NT2/D1 (cell line): ENCODE measurements around the gene METRN.

Source experiments
- DNase-seq: peaks from one replicate; pipeline ENCODE4 v3.0.0-alpha.2; 2011; ENCODE audit warnings: low read depth, low spot score
- H3K27me3 ChIP-seq: 2 replicates; pipeline ENCODE4 v1.6.0; 2011; ENCODE audit warnings: mild to moderate bottlenecking; ENCODE audit not compliant: insufficient read length, insufficient read depth
- H3K36me3 ChIP-seq: 2 replicates; pipeline ENCODE4 v1.6.1; 2011; ENCODE audit warnings: mild to moderate bottlenecking, low read length, mixed read lengths; ENCODE audit not compliant: insufficient read depth, insufficient read length
- H3K4me1 ChIP-seq: 2 replicates; pipeline ENCODE4 v1.5.1; 2011; ENCODE audit not compliant: insufficient read depth, insufficient read length
- H3K4me3 ChIP-seq: 2 replicates; pipeline ENCODE4 v1.5.1; 2011; ENCODE audit warnings: low read depth; ENCODE audit not compliant: insufficient read length
- H3K9ac ChIP-seq: 2 replicates; pipeline ENCODE4 v1.6.0; 2011; ENCODE audit warnings: low read depth; ENCODE audit not compliant: insufficient read length
- H3K9me3 ChIP-seq: 2 replicates; pipeline ENCODE4 v1.5.1; 2011; ENCODE audit warnings: mild to moderate bottlenecking, low read length; ENCODE audit not compliant: insufficient read depth
- SUZ12 ChIP-seq: IDR thresholded peaks from 2 replicates; pipeline ENCODE4 v1.6.1; 2011; ENCODE audit not compliant: insufficient read length, insufficient read depth; ENCODE audit errors: extremely low read depth
- YY1 ChIP-seq: IDR thresholded peaks from 2 replicates; pipeline ENCODE4 v1.6.1; 2011; ENCODE audit not compliant: insufficient read length, insufficient read depth
- ZNF274 ChIP-seq: IDR thresholded peaks from 2 replicates; pipeline ENCODE4 v1.6.1; 2011; ENCODE audit warnings: mild to moderate bottlenecking, low read depth, low read length

Gene METRN

GRCh38 chr16:678858-679813 lies 35.8 kb upstream of the METRN start:
- H3K36me3 ChIP-seq = peaks cover 34% of the 10 kb centered on the region
- peaks cover 11% of the 10 kb centered on the region for H3K27me3 ChIP-seq
- peak overlapping the region; percentile 55 for H3K4me3 ChIP-seq
- no peaks in the 10 kb centered on the region for H3K9me3 ChIP-seq
- no peak for TF ChIP-seq ZNF274
- no peak for TF ChIP-seq SUZ12
- TF ChIP-seq YY1 = no peak
- H3K9ac ChIP-seq = peak overlapping the region; percentile 90
- H3K4me1 ChIP-seq = peaks cover 40% of the 10 kb centered on the region
- no peak for DNase-seq

GRCh38 chr16:679814-680624 lies 34.9 kb upstream of the METRN start, which contains the start of gene STUB1:
Gene STUB1, plus strand, starts transcription at chr16:680410. Its CDS starts 116 bp downstream, at chr16:680526.
- H3K27me3 ChIP-seq = peaks cover 11% of the 10 kb centered on the region
- peaks cover 33% of the 10 kb centered on the region for H3K36me3 ChIP-seq
- no peaks in the 10 kb centered on the region for H3K9me3 ChIP-seq
- peaks cover 33% of the 10 kb centered on the region for H3K4me1 ChIP-seq
- peak; percentile 78 for DNase-seq
- peak within 1 kb of the TSS; percentile 93 for H3K4me3 ChIP-seq
- TF ChIP-seq SUZ12 (no peak), YY1 (no peak), ZNF274 (no peak)
- H3K9ac ChIP-seq = peak within 1 kb of the TSS; percentile 98

DNA sequence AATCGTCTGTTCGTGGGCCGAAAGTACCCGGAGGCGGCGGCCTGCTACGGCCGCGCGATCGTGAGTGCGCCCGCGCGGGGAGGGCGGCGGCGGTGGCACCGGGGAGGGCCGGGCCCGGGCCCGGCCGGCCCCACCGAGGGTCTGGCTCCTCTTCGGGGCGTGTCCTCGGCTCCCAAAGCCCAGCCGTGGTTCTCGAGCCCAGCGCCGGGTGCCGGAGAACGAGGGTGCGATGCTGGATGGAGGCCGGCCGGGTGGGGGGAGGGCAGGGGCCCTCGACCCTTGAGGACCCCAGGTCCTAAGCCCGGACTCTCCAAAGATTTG lies 34.3 kb upstream of the METRN start:
- peaks cover 38% of the 10 kb centered on the region for H3K36me3 ChIP-seq
- no peaks in the 10 kb centered on the region for H3K9me3 ChIP-seq
- DNase-seq = no peak
- peak overlapping the region; percentile 93 for H3K4me3 ChIP-seq
- TF ChIP-seq SUZ12 (no peak), YY1 (no peak), ZNF274 (no peak)
- peaks cover 11% of the 10 kb centered on the region for H3K27me3 ChIP-seq
- peaks cover 27% of the 10 kb centered on the region for H3K4me1 ChIP-seq
- H3K9ac ChIP-seq = peak overlapping the region; percentile 98

DNA sequence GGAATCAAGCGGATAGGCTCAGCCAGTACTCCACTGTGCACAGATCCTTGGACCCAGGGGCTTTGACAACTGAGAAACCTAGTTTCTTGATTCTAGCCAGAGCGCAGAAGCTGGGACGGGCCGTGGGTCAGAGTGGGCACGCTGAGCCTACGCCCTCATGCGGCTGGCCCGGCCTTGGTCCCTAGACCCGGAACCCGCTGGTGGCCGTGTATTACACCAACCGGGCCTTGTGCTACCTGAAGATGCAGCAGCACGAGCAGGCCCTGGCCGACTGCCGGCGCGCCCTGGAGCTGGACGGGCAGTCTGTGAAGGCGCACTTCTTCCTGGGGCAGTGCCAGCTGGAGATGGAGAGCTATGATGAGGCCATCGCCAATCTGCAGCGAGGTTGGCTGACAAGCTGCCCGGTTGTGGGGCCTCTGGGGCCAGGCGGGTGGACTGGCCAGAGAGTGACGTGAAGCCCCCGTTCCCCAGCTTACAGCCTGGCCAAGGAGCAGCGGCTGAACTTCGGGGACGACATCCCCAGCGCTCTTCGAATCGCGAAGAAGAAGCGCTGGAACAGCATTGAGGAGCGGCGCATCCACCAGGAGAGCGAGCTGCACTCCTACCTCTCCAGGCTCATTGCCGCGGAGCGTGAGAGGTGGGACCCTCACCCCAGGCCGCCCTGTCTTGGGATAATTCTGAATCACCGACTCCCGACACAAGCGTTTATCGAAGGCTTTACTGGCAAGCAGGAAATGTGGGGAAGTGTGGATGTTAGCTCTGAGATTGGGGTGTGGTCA lies 33.8 kb upstream of the METRN start:
- Histone ChIP-seq H3K4me1 (peaks cover 23% of the 10 kb centered on the region), H3K9ac (peak overlapping the region; percentile 98), H3K4me3 (peak overlapping the region; percentile 93), H3K27me3 (peaks cover 6% of the 10 kb centered on the region), H3K9me3 (no peaks in the 10 kb centered on the region), H3K36me3 (peaks cover 44% of the 10 kb centered on the region)
- TF ChIP-seq ZNF274 = no peak
- TF ChIP-seq SUZ12 = no peak
- no peak for TF ChIP-seq YY1
- DNase-seq = no peak

DNA sequence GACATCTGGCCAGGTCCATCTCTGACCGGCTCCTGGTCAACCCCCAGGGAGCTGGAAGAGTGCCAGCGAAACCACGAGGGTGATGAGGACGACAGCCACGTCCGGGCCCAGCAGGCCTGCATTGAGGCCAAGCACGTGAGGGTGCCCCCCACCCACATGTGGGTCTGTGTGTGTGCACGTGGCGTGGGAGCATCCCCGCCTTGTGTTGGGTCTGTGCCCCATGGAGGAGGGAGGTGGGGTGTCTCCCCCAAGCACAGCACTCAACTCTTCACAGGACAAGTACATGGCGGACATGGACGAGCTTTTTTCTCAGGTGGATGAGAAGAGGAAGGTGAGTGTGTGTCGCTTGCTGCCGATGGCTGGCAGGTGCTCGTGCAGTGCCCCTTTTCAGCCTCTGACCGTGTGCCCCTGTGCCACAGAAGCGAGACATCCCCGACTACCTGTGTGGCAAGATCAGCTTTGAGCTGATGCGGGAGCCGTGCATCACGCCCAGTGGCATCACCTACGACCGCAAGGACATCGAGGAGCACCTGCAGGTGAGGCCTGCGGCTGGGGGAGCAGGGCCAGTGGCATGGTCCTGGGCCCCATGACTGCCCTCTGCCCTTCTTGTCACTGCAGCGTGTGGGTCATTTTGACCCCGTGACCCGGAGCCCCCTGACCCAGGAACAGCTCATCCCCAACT lies 33.0 kb upstream of the METRN start:
- peaks cover 27% of the 10 kb centered on the region for H3K4me1 ChIP-seq
- no peak for DNase-seq
- H3K9me3 ChIP-seq = no peaks in the 10 kb centered on the region
- H3K4me3 ChIP-seq = peak overlapping the region; percentile 93
- peak overlapping the region; percentile 98 for H3K9ac ChIP-seq
- no peaks in the 10 kb centered on the region for H3K27me3 ChIP-seq
- TF ChIP-seq YY1 (no peak), ZNF274 (no peak), SUZ12 (no peak)
- H3K36me3 ChIP-seq = peaks cover 52% of the 10 kb centered on the region
